ENCODE results near the gene KRTAP4-5.
"Not testable (repeated sequence)": the region's sequence is repeated elsewhere in the genome, so short reads cannot be mapped to it uniquely, and the experiment has no call there.

The KRTAP4-5 gene

GRCh38 chr17:41105347-41105746, 44.3 kb downstream of the KRTAP4-5 start, which contains the start of gene KRTAP4-9:
Gene KRTAP4-9, plus strand, starts transcription at chr17:41105389. Its CDS starts 0 bp downstream, at chr17:41105389.
- DNase-seq, result not testable (repeated sequence)

- DNase-seq, result not testable (repeated sequence)
These were observed 45.1 kb downstream of the KRTAP4-5 start for GRCh38 chr17:41104386-41105038.

DNA sequence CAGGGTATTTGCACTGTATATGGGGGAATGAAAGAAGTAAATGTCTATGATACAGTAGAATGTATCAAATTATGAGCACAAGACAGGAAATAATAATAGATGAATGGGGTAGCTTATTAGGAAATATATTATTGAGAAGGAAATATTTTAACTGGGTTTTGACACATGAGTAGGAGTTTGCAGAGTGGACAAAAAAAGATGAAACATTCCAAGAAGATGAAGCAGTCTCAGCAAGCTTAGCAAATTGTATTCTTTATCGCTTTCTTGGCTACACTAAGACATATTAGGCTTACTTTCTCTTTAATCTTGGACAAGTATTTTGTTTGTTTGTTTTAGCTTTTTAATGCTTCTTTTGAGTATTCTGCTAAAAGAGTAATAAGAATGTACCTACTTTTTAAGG, 45.7 kb downstream of the KRTAP4-5 start:
- no peak for DNase-seq

DNA sequence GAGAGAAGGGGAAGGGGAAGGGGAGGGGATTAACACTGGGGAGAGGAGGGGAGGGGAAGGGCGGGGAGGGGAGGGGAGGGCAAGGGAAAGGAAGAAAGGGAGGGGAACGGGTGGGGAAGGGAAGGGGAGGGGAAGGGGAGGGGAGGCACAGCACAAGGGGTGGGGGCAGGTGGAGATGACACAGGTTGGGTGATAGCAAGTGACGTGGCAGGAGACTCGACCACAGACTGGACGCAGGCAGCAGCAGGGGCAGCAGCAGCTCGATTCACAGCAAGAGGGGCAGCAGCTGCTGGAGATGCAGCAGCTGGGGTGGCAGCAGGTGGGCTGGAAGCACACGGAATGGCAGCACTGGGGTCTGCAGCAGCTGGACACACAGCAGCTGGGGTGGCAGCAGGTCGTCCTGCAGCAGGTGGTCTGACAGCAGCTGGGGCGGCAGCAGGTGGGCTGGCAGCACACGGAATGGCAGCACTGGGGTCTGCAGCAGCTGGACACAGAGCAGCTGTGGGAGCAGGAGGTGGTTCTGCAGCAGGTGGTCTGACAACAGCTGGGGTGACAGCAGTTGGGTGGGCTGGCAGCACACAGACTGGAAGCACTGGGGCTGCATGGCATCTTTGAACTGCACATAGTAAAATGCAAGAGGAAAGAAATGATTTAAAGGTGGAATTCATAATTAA, 47.9 kb downstream of the KRTAP4-5 start, which contains the start of gene KRTAP4-16:
Gene KRTAP4-16 (minus strand): TSS at position 624 of the 674 bp plus-strand sequence. CDS start 0 bp downstream, at position 624.
- no peak for DNase-seq

GRCh38 chr17:41099682-41100480, 49.7 kb downstream of the KRTAP4-5 start:
- DNase-seq, result not testable (repeated sequence)

Measured in NCI-H82 (cell line).